Dendritic cell treated with granulocyte-macrophage colony-stimulating factor and Interleukin-4, amounts not matched to agents 40 ng/mL and 50 ng/mL, for 4 days (primary cell): ENCODE data around the gene SMG6.
A peak's percentile ranks its signal among the peaks of the same experiment; 100 is the strongest.

Experiments used
- H3K27ac Mint-ChIP-seq: one replicate; pipeline ENCODE4 v1.8.0; 2022; ENCODE audit warnings: mild to moderate bottlenecking, mixed read lengths
- H3K27me3 Mint-ChIP-seq: one replicate; pipeline ENCODE4 v1.8.0; 2022; ENCODE audit warnings: mild to moderate bottlenecking, mixed read lengths
- H3K36me3 Mint-ChIP-seq: one replicate; pipeline ENCODE4 v1.8.0; 2022; ENCODE audit warnings: low read depth, mixed read lengths
- H3K4me1 Mint-ChIP-seq: one replicate; pipeline ENCODE4 v1.8.0; 2022; ENCODE audit warnings: low read depth, mixed read lengths
- H3K4me3 Mint-ChIP-seq: one replicate; pipeline ENCODE4 v1.8.0; 2022; ENCODE audit warnings: mild to moderate bottlenecking, moderate library complexity, mixed read lengths
- H3K9me3 Mint-ChIP-seq: one replicate; pipeline ENCODE4 v1.8.0; 2022; ENCODE audit warnings: mixed read lengths
- intact Hi-C: fragments of 100-400 bp; cut with micrococcal nuclease; formaldehyde crosslinking; loops from one replicate; pipeline ENCODE4 v1.15.0; 2022

Gene SMG6

DNA sequence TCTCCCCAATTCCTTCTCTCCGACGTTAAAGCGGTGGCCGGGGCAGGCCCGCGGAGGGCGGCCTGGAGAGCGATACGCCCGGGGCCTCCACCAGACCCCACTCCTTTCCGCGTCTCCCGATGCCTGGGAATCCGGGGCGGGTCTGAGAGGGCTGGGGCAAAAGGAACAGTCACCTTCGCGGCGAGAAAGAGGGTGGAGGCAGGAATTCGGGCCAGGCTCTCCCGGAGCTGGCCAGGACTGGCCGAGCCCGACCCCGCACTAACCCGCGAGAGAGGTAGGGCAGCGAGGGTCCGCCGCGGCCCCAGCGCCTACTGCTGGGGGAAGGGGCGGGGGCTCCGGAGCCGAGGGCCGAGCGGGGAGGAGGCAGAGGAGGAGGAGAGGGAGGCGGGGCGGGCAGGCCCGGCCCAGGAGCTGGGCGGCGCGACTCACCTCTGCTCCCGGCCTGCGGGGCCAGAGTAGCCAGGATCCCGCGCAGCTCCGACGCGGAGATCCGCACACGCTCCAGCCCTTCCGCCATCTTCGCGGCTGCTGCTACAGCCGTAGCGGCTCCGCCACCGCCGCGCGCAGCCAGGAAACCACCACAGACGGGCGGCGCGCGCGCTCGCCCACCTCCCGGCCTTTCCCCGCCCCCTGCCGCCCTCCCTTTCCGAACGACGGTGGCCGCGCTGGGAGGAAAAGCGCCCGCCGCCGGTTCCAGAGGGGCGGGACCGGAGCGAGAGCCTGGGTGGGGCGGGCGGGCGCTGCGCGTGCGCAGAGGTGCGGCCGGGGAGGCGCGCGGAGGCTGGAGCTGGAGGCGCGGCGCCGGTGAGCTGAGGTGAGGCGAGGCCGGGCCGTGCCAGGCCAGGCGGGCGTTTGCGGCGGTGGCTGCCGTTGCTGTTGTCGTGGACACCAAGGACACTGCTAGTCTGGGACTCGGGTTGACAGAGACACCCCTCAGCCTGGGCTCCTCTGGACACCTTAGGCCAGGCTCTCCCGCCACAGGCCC is at the start of gene SMG6, which contains the start of gene SRR:
TSS of gene SMG6 (minus strand) at position 582 of the 985 bp plus-strand sequence. CDS start at position 517, 65 bp downstream.
TSS of gene SRR (plus strand) at position 747 of the 985 bp plus-strand sequence. CDS start 11,611 bp downstream, outside the sequence.
- H3K27me3 Mint-ChIP-seq = no peaks in the 10 kb centered on the region
- H3K36me3 Mint-ChIP-seq = peaks cover 39% of the 10 kb centered on the region
- no peaks in the 10 kb centered on the region for H3K9me3 Mint-ChIP-seq
- H3K27ac Mint-ChIP-seq = peak within 1 kb of the TSS; percentile 84
- H3K4me3 Mint-ChIP-seq = peak within 1 kb of the TSS; percentile 83
- intact Hi-C loops = loop anchor here (1.0 kb wide), 1 partner anchor 33 kb away; the partner anchor contains the start of gene TSR1
- H3K4me1 Mint-ChIP-seq = peaks cover 44% of the 10 kb centered on the region

DNA sequence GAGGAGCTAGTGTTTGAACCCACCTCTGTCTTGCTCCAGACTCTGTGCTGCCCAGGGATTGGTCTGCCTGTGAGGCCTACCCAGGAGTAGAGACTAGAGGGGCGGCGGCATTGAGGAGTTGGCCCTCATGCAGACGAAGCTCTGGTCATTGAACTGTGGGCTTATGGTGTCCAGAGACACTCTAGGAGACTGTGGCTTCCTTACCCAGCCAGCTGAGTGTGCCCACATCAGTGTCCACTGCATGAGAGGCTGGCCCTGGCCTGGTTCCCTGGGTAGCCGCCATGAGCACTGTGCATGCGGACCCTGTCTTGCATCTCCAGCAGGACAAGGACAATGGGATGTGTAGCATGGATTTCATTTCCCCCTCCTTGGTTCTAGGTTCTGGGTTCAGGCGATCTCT is 47.7 kb upstream of the SMG6 start:
- Mint-ChIP-seq H3K4me3 (no peak overlapping the region), H3K36me3 (peaks cover 30% of the 10 kb centered on the region), H3K9me3 (no peaks in the 10 kb centered on the region), H3K27me3 (no peaks in the 10 kb centered on the region), H3K27ac (no peak overlapping the region), H3K4me1 (no peaks in the 10 kb centered on the region)
- intact Hi-C loops = no loop called here

DNA sequence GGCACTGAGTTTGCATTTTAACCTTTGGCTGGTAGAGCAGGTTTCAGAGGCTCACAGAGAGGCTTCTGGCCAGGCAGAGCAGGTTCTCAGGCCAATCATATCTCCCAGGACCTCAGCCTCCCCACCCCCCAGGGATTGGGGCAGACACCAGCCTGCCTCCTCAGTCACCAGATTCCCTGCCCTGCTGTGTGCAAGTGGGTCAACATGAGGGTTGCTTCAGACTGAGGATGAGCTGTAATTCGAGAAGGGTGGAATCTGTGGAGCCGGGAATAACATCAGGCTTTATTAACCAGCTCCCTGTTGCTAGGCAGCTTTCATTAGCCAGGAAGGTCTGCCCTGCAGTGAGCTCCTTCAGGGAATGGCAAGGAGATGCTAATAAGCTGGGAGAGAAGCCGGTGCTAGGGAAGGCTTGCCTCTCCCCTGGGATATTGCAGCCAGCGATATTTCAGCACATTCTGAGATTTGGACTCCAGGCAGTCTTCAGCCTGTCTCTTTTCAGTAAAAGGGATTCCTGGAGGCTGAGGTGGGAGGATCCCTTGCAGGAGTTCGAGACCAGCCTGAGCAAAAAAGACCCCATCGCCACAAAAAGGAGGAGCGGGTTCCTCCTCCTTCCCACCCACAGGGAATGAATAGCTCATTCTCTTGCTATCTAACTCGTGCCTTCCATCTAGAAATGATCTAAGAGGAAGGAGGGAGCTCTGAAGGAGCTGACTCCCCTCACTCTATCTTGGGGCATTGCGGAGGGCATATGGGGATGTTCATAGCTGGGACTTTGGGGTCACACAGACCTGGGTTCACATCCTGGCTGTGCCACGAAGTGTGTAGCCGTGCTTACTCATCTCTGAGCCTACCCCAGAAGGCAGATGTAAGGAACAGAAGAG is 44.5 kb upstream of the SMG6 start:
- Mint-ChIP-seq H3K27ac (no peak overlapping the region), H3K9me3 (no peaks in the 10 kb centered on the region), H3K4me1 (no peaks in the 10 kb centered on the region), H3K27me3 (no peaks in the 10 kb centered on the region), H3K4me3 (no peak overlapping the region), H3K36me3 (peaks cover 63% of the 10 kb centered on the region)
- intact Hi-C loops = no loop called here

DNA sequence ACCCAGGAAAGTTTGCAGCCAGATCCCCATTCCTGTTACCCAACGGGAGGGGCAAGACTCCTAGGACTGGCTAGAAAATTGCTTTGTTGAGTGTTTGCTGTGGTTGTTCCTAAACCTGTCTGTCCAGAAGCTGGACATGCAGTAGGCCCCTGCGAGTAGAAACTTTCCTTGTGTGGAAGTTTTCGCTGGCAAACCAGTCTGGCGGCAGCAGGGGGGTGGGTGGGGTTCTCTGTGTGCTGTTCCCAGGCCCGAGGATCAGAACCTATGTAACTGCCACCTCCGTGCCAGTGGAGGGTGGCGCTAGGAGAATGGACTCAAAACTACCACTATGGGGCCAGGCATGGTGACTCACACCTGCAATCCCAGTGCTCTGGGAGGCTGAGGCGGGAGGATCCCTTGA is 42.9 kb upstream of the SMG6 start:
- no peak overlapping the region for H3K27ac Mint-ChIP-seq
- peaks cover 69% of the 10 kb centered on the region for H3K36me3 Mint-ChIP-seq
- H3K9me3 Mint-ChIP-seq = no peaks in the 10 kb centered on the region
- intact Hi-C loops = no loop called here
- no peaks in the 10 kb centered on the region for H3K27me3 Mint-ChIP-seq
- no peak overlapping the region for H3K4me3 Mint-ChIP-seq
- H3K4me1 Mint-ChIP-seq = no peaks in the 10 kb centered on the region

DNA sequence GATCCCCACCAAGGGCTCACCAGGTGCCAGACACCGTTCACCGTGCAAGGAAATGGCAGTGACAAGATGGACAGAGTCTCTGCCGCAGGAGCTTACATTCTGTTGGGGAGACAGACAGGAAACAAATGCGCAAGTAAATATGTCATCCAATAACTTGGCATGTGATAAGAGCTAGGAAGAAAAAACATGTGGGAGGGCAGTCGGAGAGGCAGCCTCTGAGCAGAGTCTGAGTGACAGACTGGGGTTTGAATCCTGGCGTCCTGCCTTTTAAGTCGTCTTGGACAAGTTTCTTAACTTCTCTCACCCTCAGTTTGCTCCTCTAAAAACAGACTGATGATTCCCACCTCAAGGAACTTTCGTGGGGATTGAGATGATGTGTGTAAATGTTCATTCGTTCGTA is 40.9 kb upstream of the SMG6 start:
- H3K27ac Mint-ChIP-seq = no peak overlapping the region
- H3K27me3 Mint-ChIP-seq = no peaks in the 10 kb centered on the region
- H3K36me3 Mint-ChIP-seq = peaks cover 63% of the 10 kb centered on the region
- no peaks in the 10 kb centered on the region for H3K4me1 Mint-ChIP-seq
- intact Hi-C loops = no loop called here
- no peaks in the 10 kb centered on the region for H3K9me3 Mint-ChIP-seq
- no peak overlapping the region for H3K4me3 Mint-ChIP-seq

DNA sequence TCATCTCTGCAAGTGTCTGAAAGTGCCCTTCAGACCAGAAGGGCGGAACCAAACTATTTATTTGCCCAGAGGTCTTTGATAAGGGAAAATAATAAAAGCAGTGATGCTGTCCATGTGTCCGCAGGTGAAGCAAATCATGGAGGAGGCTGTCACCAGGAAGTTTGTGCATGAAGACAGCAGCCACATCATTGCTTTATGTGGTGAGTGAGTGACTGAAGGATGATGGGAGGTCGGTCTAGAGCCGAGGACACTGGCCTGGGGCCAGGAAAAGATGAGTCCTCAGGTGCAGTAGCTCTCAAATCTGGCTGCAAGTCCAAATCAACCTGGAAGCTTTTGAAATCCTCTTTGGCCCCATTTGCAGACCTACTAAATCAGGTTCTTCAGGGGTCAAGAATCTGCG is 39.8 kb upstream of the SMG6 start:
- Mint-ChIP-seq H3K36me3 (peaks cover 60% of the 10 kb centered on the region), H3K4me3 (no peak overlapping the region), H3K4me1 (peaks cover 2% of the 10 kb centered on the region), H3K27me3 (no peaks in the 10 kb centered on the region), H3K27ac (no peak overlapping the region), H3K9me3 (no peaks in the 10 kb centered on the region)
- intact Hi-C loops = no loop called here

DNA sequence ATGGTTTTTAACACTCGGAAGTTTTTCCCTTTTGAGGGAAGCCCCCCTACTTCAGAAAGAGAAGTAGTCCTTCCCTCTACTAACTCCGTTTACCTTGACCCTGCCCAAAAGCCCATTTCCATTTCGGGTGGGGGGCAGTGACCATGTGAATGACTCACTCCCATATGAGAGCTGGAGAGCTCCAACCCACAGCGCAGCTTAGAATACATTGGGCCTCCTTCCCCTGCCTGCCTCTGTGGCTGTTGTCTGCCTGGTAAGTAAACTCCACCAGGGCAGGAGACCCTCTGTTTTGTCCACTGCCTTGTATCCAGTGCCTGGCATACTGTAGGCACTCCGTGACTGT is 34.7 kb upstream of the SMG6 start:
- Mint-ChIP-seq H3K36me3 (peaks cover 23% of the 10 kb centered on the region), H3K4me3 (peak overlapping the region; percentile 62), H3K27ac (peak overlapping the region; percentile 26), H3K27me3 (no peaks in the 10 kb centered on the region), H3K9me3 (no peaks in the 10 kb centered on the region), H3K4me1 (peaks cover 27% of the 10 kb centered on the region)
- intact Hi-C loops = no loop called here

DNA sequence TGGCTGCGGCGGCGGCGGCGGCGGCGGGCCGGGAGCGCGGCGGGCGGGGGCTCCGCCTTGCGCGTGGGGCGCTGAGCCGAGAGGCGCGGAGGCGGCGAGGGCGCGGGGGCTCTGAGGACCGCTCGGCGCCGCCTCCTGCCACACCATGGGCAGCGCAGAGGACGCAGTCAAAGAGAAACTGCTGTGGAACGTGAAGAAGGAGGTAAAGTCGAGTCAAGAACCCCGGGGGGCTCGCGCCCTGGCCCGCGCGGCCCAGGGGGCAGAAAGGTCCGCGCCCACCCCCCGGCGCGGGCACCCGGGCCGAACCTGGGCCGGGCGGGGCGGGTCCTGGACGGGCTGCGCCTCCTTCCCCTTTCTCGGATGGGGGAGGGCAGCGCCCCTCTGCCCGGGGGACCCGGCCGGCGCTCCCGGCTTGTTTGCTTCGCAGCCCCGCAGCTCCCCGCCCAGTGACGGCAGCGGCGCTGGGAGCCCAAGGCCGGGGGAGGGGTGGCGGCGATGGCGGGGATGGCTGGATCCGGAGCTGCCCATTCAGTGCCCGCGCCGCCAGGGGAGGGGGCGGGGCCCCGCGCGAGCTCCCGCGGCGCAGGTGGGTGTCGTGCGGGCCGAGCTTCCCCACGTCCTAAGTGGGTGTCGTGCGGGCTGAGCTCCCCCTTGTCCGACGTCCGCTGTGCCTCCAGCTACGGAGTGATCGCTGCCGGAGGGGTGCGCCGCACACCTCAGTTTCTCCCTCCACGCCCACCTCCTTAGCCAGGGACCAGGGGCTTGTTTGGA is 34.1 kb upstream of the SMG6 start:
- Mint-ChIP-seq H3K4me1 (peaks cover 27% of the 10 kb centered on the region), H3K36me3 (peaks cover 17% of the 10 kb centered on the region), H3K9me3 (no peaks in the 10 kb centered on the region), H3K4me3 (peak overlapping the region; percentile 94), H3K27me3 (no peaks in the 10 kb centered on the region), H3K27ac (peak overlapping the region; percentile 85)
- intact Hi-C loops = no loop called here

DNA sequence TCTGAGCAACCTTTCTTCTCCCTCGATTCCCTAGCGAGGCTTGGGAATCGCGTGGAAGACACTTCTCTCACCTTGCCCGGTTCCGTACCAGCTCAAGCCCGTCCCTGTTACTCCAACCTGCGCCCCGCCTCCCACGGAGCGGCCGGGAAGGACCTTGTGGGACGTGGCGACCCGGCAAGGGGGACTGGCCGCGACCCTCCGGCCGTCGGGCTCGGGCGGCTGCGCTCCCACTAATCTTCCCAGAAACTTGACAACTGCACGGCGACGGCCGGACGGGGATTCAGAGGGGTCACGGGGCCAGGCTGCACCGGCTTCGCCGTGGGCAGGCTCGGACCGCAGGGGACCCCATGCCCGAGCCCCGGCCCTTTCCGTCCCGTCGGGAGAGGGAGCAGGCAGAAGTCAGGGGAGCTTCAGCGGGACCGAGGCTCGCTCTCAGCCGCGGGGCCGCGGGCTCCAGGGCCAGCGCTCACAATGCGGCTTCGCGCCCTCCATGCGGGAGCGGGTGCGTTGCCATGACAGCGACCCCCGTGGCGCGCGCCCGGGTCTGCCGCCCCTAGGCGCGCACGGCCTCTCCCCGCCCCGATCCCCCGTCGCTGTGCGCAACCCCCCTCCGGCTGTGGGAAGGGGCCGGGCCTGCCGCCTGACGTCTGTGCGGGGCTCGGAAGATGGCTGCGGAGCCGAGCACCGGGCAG is 33.4 kb upstream of the SMG6 start, which contains the start of gene SGSM2:
TSS of gene SGSM2 (plus strand) at position 650 of the 692 bp plus-strand sequence. CDS start 188 bp downstream, outside the sequence.
- Mint-ChIP-seq H3K36me3 (peaks cover 10% of the 10 kb centered on the region), H3K4me3 (peak within 1 kb of the TSS; percentile 94), H3K27me3 (no peaks in the 10 kb centered on the region), H3K9me3 (no peaks in the 10 kb centered on the region), H3K27ac (peak within 1 kb of the TSS; percentile 85), H3K4me1 (peaks cover 27% of the 10 kb centered on the region)
- intact Hi-C loops = loop anchor here (1.0 kb wide), 1 partner anchor 34 kb away; the partner anchor contains the start of genes SMG6 and SRR

DNA sequence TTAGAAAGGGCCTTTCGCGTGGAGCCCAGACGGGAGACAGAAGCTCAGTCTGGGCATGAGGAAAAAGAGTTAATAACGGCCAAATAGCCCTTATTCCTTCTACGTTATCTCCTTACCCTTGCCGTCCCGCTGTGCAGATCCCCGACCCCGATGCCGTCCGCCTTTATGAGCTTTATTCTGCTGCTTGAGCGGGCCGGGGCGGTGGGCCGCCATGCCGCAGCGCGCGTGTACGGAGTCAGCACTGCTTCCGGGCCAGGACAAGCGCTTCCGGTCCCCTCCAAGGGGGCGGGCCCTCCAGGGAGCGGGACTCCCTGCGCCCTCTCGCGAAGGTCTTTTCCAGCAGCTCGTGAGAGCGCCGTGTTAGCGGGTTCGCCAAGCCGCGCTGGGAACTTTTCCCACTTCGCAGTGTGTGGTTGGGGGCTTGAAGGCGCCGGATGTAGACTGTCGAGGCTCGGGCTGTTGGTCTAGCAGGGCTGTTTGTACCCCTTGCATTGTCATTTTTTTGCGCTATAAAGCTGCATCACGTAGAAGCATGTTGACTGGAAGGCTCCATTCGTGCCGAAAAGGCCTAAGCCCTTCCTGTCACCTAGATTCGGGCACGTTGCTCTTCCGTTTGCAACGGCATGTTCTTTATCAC is 32.7 kb upstream of the SMG6 start, which contains the start of gene TSR1:
TSS of gene TSR1 (minus strand) at position 243 of the 637 bp plus-strand sequence. CDS start at position 213, 30 bp downstream.
- intact Hi-C loops = loop anchor here (1.0 kb wide), 1 partner anchor 33 kb away; the partner anchor contains the start of genes SMG6 and SRR
- Mint-ChIP-seq H3K36me3 (peaks cover 3% of the 10 kb centered on the region), H3K9me3 (no peaks in the 10 kb centered on the region), H3K4me3 (peak within 1 kb of the TSS; percentile 94), H3K27me3 (no peaks in the 10 kb centered on the region), H3K27ac (peak within 1 kb of the TSS; percentile 85), H3K4me1 (peaks cover 27% of the 10 kb centered on the region)

DNA sequence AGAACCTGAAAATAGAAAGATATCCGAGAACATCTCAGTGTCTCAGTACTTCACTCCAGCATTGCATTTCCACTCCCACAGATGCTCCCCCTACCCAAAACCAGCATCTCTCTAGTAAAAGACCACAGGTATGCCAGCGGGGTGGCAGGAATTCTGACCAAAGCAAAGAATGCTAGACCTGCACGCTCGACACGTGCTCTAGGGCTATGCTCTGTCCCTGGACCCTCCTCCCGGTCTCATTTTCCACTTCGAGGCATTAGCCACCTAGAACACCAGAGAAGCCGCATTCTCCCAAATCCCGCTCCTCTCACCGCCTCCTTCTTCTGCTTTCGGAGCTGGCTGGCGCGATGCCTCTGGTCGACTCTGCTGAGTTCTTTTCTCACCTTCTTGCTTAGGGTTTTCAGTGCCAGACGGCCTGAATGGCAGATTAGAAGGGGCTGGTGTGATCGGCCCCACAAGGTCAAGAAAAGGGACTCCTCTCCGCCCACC is 32.2 kb upstream of the SMG6 start:
- Mint-ChIP-seq H3K9me3 (no peaks in the 10 kb centered on the region), H3K4me3 (peak overlapping the region; percentile 94)

DNA sequence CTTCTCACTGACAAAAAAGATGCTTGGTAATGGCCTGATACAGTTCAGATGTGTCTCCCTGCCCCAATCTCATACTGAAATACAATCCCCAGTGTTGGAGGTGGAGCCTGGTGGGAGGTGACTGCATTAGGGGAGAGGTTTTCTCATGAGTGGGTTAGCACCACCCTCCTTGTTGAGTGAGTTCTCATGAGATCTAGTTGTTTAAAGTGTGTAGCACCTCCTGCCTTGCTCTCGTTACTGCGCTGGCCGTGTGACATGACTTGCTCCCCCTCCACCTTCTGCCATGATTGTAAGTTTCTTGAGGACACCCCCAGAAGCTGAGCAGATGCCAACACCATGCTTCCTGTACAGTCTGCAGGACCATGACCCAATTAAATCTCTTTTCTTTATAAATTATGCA is 27.7 kb upstream of the SMG6 start:
- peaks cover 13% of the 10 kb centered on the region for H3K4me1 Mint-ChIP-seq
- no peak overlapping the region for H3K4me3 Mint-ChIP-seq
- no peaks in the 10 kb centered on the region for H3K27me3 Mint-ChIP-seq
- H3K36me3 Mint-ChIP-seq = peaks cover 9% of the 10 kb centered on the region
- H3K27ac Mint-ChIP-seq = no peak overlapping the region
- intact Hi-C loops = no loop called here
- H3K9me3 Mint-ChIP-seq = no peaks in the 10 kb centered on the region

More for the DNA sequence above, 32.2 kb upstream of the SMG6 start:
- intact Hi-C loops = loop anchor here (1.0 kb wide), 1 partner anchor 32 kb away; the partner anchor contains the start of genes SMG6 and SRR
- Mint-ChIP-seq H3K36me3 (no peaks in the 10 kb centered on the region), H3K27me3 (no peaks in the 10 kb centered on the region), H3K4me1 (peaks cover 27% of the 10 kb centered on the region), H3K27ac (peak overlapping the region; percentile 85)
